Superior temporal gyrus (tissue), 1 donor: ENCODE data around the gene C1orf210.

Experiments used
- DNase-seq: peaks from one replicate; pipeline ENCODE4 v3.0.0-alpha.2; 2016; ENCODE audit errors: extremely low spot score

The C1orf210 gene

GRCh38 chr1:43285269-43285990, at the start of gene C1orf210:
Gene C1orf210, minus strand, starts transcription at chr1:43285581. Its CDS starts 2,311 bp downstream, at chr1:43283270.
- no peak for DNase-seq

GRCh38 chr1:43334453-43335205, 49.2 kb upstream of the C1orf210 start:
- DNase-seq: no peak

- no peak for DNase-seq
These were observed 46.3 kb upstream of the C1orf210 start for GRCh38 chr1:43331688-43332087.

- no peak for DNase-seq
These were observed 44.8 kb upstream of the C1orf210 start for GRCh38 chr1:43329995-43330751.

- DNase-seq: no peak
These were observed 42.3 kb upstream of the C1orf210 start for GRCh38 chr1:43327549-43328292.

GRCh38 chr1:43325381-43325780, 40.0 kb upstream of the C1orf210 start:
- DNase-seq: no peak

- DNase-seq: no peak
These were observed 39.4 kb upstream of the C1orf210 start for GRCh38 chr1:43324810-43325209.

GRCh38 chr1:43322506-43322905, 37.1 kb upstream of the C1orf210 start:
- no peak for DNase-seq

- DNase-seq: no peak
These were observed 36.0 kb upstream of the C1orf210 start for GRCh38 chr1:43321331-43321891.

GRCh38 chr1:43319766-43320165, 34.4 kb upstream of the C1orf210 start:
- DNase-seq: no peak

- DNase-seq: no peak
These were observed 33.9 kb upstream of the C1orf210 start for GRCh38 chr1:43319288-43319687.

- DNase-seq: no peak
These were observed 33.5 kb upstream of the C1orf210 start for GRCh38 chr1:43318831-43319230.

- DNase-seq: peak; percentile 86
These were observed 32.6 kb upstream of the C1orf210 start for GRCh38 chr1:43317817-43318471.

- no peak for DNase-seq
These were observed 31.5 kb upstream of the C1orf210 start for GRCh38 chr1:43316738-43317520.

- DNase-seq: peak; percentile 20
These were observed 30.8 kb upstream of the C1orf210 start for GRCh38 chr1:43315963-43316737.

GRCh38 chr1:43315481-43315880, 30.1 kb upstream of the C1orf210 start:
- peak; percentile 83 for DNase-seq

- no peak for DNase-seq
These were observed 28.9 kb upstream of the C1orf210 start for GRCh38 chr1:43314233-43314632.

- no peak for DNase-seq
These were observed 28.4 kb upstream of the C1orf210 start for GRCh38 chr1:43313771-43314170.
